Heart right ventricle (tissue), 16 donors: ENCODE results near the gene GRIK3. TPM values are rescaled to one million over a fixed set of nuclear protein-coding genes. Genes with fewer than 3 reads are reported as not detected.

ENCODE experiments used
- ATAC-seq, 8 donors: fragments of 200-7000 bp; cut with Tn5 transposase; one replicate each; pipeline ENCODE4 v1.9.1; 2020; ENCODE audit warnings: mild to moderate bottlenecking in 8 of 8, moderate library complexity in 8 of 8, moderate number of reproducible peaks in 1 of 8
- DNase-seq, 2 donors: peaks; one replicate each; pipeline ENCODE4 v3.0.0-alpha.2; 2020
- H3K27ac ChIP-seq, 10 donors: fragments of 200-600 bp; sonication (generic) in 2 of 10; one replicate each; pipeline versions ENCODE4 v1.5.0 to v1.8.0; 2020 to 2022; ENCODE audit warnings: mild to moderate bottlenecking in 3 of 10
- H3K27me3 ChIP-seq, 7 donors: fragments of 200-600 bp; one replicate each; pipeline ENCODE4 v1.8.0; 2021 to 2022; ENCODE audit warnings: mild to moderate bottlenecking in 2 of 7
- H3K36me3 ChIP-seq, 9 donors: fragments of 200-600 bp; sonication (generic) in 1 of 9; one replicate each; pipeline versions ENCODE4 v1.5.0 to v1.8.0; 2020 to 2022; ENCODE audit warnings: mild to moderate bottlenecking in 2 of 9
- H3K4me1 ChIP-seq, 9 donors: fragments of 200-600 bp; sonication (generic) in 1 of 9; one replicate each; pipeline versions ENCODE4 v1.5.0 to v1.8.0; 2020 to 2022; ENCODE audit warnings: mild to moderate bottlenecking in 4 of 9
- H3K4me3 ChIP-seq, 10 donors: fragments of 200-600 bp; sonication (generic) in 2 of 10; one replicate each; pipeline versions ENCODE4 v1.5.0 to v1.8.0; 2020 to 2022; ENCODE audit warnings: mild to moderate bottlenecking in 7 of 10, moderate library complexity in 2 of 10
- H3K9me3 ChIP-seq, 11 donors: fragments of 200-600 bp in 10 of 11; sonication (generic) in 2 of 11; one replicate each; pipeline versions ENCODE4 v1.5.0 to v1.8.0; 2013 to 2022; ENCODE audit warnings: mild to moderate bottlenecking in 2 of 11, control low read depth in 1 of 11, moderate library complexity in 1 of 11
- WGBS, 2 donors: extraction: QIAGEN DNeasy Blood & Tissue Kit; methylation state at CpG; one replicate each; pipeline ENCODE4 v1.1.7; 2013; ENCODE audit warnings: inconsistent platforms in 1 of 2; 5-methylcytosine and 5-hydroxymethylcytosine counted together
- intact Hi-C, 10 donors: fragments of 100-400 bp; cut with DNase I; formaldehyde crosslinking; loops; one replicate each; pipeline versions ENCODE4 v1.11.1 to v1.14.2; 2022
- polyA plus RNA-seq, 2 donors: library from polyadenylated mRNA; stranded (reverse); fragments of 200-250 nt; gene quantifications; one replicate each; pipeline ENCODE4 v1.2.3, GENCODE V29; 2013
- total RNA-seq, 10 donors: library from RNA; stranded (reverse); fragmentation: NEBNext Ultra II Directional in 3 of 10; extraction: Animal tissue kit (Norgen Biotek cat#: 25700) in 3 of 10; gene quantifications; one replicate each; pipeline versions ENCODE4 v1.2.1 to v1.2.4, GENCODE V29; 2021 to 2023
- TF ChIP-seq, protein P1 (sequence below), 9 donors: fragments of 200-600 bp; sonication (generic) in 2 of 9; IDR thresholded peaks; one replicate each; pipeline versions ENCODE4 v1.5.0 to v1.8.0; 2021 to 2022; ENCODE audit warnings: antibody characterized with exemption in 9 of 9, mild to moderate bottlenecking in 5 of 9, moderate library complexity in 1 of 9
- donor health status: Arrhythmogenic right ventricular cardiomyopathy.
- donor health status: ischemic (EF 13 %, LVEDD 7.1; RV severe dilation, severe dysfunction).
- donor health status: healthy with polysubstance abuse.
- donor health status: DM: no; HTN: yes; CAD: no.
- donor health status: DM: no; HTN: no; CAD: no.
- donor health status: ischemic (EF 25% LVEDD 6.9; RV normal size, moderate dysfunction).
- donor health status: ischemic (EF 25% LVEDD 5.7; RV mildly dilated, moderate dysfunction).
- donor health status: healthy.
- donor health status: DM: yes; HTN: yes; CAD: no.
- donor health status: Ischemic cardiomyopathy.
- donor health status: ischemic (EF 35%, LVEDD 5.7; RV mildly dilated, moderate dysfunction).
- donor health status: nonischemic (EF 11% LVEDD 7.7; RV severe dilation, severe dysfunction).
- donor health status: DM: yes; HTN: yes; CAD: no.
- donor health status: PGD.
- donor health status: ischemic (EF 29% LVEDD 5.4; RV normal size, mild dysfunction).
- donor health status: nonischemic (EF 23%, LVEDD 6.1; RV moderate dilation, normal function).

The GRIK3 gene
- total and polyA plus RNA-seq, 12 donors = 0.10 to 1.1 (median 0.27) TPM

DNA sequence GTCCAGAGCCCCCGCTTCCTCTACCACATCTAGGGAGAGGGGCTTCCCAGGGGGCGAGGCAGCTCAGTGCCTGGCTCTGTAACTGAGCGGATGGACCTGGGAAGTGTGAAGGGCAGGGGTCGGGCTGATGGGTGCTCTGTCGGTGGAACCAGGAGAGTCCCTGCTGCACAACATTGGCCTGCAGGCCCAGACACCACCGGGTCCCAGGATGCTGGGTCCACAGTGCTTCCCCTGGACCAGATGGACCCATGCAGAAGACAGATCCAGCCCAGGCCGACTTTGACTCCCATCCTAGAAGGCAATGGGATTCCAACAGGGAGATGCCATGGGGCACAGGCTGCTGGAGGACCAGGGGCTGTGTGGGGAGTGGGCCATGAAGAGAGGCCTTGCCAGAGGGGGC lies 212.9 kb downstream of the GRIK3 start:
- no peaks in the 10 kb centered on the region for H3K4me1 ChIP-seq
- TF ChIP-seq, protein P1, sequence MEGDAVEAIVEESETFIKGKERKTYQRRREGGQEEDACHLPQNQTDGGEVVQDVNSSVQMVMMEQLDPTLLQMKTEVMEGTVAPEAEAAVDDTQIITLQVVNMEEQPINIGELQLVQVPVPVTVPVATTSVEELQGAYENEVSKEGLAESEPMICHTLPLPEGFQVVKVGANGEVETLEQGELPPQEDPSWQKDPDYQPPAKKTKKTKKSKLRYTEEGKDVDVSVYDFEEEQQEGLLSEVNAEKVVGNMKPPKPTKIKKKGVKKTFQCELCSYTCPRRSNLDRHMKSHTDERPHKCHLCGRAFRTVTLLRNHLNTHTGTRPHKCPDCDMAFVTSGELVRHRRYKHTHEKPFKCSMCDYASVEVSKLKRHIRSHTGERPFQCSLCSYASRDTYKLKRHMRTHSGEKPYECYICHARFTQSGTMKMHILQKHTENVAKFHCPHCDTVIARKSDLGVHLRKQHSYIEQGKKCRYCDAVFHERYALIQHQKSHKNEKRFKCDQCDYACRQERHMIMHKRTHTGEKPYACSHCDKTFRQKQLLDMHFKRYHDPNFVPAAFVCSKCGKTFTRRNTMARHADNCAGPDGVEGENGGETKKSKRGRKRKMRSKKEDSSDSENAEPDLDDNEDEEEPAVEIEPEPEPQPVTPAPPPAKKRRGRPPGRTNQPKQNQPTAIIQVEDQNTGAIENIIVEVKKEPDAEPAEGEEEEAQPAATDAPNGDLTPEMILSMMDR (IDR thresholded peaks at IDR 0.05) = no peak
- intact Hi-C loops = no loop called here
- peaks cover 0 to 71% (median 50%) of the 10 kb centered on the region in 7 donors for H3K27me3 ChIP-seq
- ATAC-seq (no peak), DNase-seq (no peak)
- H3K27ac ChIP-seq = no peak overlapping the region
- WGBS, 2 donors = 71 to 82% methylated on average over 7 of the region's 7 CpGs
- H3K4me3 ChIP-seq = no peak overlapping the region
- no peaks in the 10 kb centered on the region for H3K9me3 ChIP-seq
- no peaks in the 10 kb centered on the region for H3K36me3 ChIP-seq

DNA sequence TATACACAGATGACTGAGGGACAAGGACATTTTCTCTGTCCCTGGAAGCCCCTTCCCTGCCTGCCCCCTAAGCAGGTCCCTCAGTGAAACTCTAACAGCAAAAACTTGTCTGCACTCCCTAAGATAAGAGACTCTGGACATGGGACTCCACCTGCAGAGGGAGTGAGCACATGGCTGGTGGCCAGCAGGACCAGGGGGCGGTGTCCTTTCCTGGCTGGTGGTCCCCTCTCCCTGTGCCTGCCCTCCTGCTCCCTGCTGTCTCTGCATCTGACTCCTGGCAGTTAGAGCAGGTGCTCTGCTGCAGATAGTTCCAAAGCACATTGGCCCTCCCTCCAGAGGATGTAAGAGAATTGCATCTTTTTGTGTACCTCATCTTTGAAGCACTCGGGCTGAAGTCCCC lies 215.5 kb downstream of the GRIK3 start:
- no peaks in the 10 kb centered on the region for H3K9me3 ChIP-seq
- H3K4me3 ChIP-seq = no peak overlapping the region
- ATAC-seq (no peak), DNase-seq (no peak)
- no peaks in the 10 kb centered on the region for H3K4me1 ChIP-seq
- TF ChIP-seq, protein P1 (IDR thresholded peaks at IDR 0.05) = no peak
- H3K27ac ChIP-seq = no peak overlapping the region
- peaks cover 0 to 55% (median 29%) of the 10 kb centered on the region in 7 donors for H3K27me3 ChIP-seq
- intact Hi-C loops = no loop called here
- WGBS, 2 donors = 48 to 51% methylated on average over 2 of the region's 2 CpGs
- no peaks in the 10 kb centered on the region for H3K36me3 ChIP-seq

DNA sequence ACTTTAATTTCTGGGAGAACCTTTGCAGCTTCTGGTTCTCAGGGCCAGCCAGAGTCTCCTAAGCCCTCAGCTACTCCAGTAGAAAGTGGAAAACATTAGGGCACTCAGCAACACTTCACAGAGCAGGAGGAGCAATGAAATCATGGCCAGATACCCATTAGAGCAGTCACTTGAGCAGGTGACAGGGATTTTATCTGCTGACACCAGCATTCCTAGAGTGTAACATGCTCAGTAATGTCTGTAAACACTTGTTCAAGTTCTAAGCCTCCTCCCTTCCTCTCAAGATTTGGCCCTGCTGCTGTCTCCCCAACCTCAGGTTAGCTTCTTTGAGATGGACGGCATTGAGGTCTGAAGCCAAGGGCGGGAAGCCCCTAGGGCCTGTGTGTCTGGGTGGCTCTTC lies 218.0 kb downstream of the GRIK3 start:
- Histone ChIP-seq H3K4me1 (no peaks in the 10 kb centered on the region), H3K27ac (no peak overlapping the region), H3K9me3 (no peaks in the 10 kb centered on the region), H3K36me3 (no peaks in the 10 kb centered on the region), H3K4me3 (no peak overlapping the region), H3K27me3 (peaks cover 0 to 51% (median 26%) of the 10 kb centered on the region in 7 donors)
- TF ChIP-seq, protein P1 (IDR thresholded peaks at IDR 0.05) = no peak
- 76 to 80% methylated on average over 2 of the region's 2 CpGs for WGBS, 2 donors
- ATAC-seq (no peak), DNase-seq (no peak)
- intact Hi-C loops = no loop called here

DNA sequence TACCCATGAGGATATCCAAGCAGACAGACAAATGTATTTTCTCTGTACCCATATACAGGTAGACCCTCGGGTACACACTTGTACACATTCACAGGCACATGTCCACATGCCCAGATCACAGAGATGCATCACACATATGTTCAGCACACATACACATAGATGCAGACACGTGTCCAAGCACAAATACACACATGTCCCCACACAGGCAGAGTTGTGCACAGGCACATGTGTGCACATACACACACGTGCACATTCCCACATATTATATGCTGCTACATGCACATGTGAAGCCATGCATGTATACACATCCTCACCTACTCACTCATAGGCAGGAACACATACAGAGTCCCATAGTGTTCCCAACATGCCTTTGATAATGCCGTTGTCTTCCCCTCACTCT lies 219.5 kb downstream of the GRIK3 start:
- ATAC-seq (no peak), DNase-seq (no peak)
- Histone ChIP-seq H3K4me3 (no peak overlapping the region), H3K36me3 (no peaks in the 10 kb centered on the region), H3K27ac (no peak overlapping the region), H3K9me3 (no peaks in the 10 kb centered on the region), H3K4me1 (no peaks in the 10 kb centered on the region), H3K27me3 (peaks cover 0 to 43% (median 20%) of the 10 kb centered on the region in 7 donors)
- WGBS, 2 donors = 65 to 70% methylated on average over 4 of the region's 4 CpGs
- TF ChIP-seq, protein P1 (IDR thresholded peaks at IDR 0.05) = no peak
- intact Hi-C loops = no loop called here
